ENCODE results near the gene MCHR1.
"Not testable (repeated sequence)": the region's sequence is repeated elsewhere in the genome, so short reads cannot be mapped to it uniquely, and the experiment has no call there.

MCHR1 gene

GRCh38 chr22:40679249-40679963 lies at the start of gene MCHR1:
Gene MCHR1, plus strand, starts transcription at chr22:40679484. Its CDS starts 169 bp downstream, at chr22:40679653.
- DNase-seq, result no peak

DNA sequence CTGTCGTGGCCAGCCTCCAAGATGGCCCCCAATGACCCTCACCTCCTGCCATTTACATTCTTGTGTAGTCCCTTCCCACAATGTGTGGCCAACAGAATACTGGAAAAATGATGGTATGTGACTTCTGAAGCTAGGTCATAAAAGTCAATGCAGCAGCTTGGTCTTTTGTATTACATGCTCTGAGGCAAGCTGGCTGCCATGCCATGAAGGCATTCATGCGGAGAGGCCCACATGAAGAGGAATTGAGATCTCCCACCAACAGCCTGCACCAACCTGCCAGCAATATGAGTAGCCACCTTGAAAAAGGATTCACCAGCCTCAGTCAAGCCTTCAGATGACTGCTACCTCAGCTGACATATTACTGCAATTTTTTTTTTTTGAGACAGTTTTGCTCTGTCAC lies 47.4 kb upstream of the MCHR1 start:
- DNase-seq, result no peak

DNA sequence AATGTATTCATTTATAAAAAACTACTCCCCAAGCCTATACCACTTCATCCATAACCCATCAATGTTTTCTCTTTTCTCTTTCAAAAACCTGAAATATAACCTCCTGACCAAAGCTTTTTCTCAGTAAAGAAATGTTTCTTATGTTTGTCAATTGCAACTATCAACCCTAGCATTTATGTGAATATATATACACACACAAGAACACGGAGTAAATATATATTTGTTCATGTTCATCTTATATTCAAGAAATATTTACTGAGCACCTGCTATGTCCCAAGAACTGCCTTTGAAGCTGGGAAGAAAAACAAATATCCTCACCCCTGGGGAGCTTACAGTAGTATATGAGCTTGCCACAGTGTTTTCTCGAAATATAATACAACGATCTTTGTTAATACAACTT lies 46.2 kb upstream of the MCHR1 start:
- DNase-seq, result no peak

GRCh38 chr22:40634119-40634903 lies 45.0 kb upstream of the MCHR1 start:
- no peak for DNase-seq

DNA sequence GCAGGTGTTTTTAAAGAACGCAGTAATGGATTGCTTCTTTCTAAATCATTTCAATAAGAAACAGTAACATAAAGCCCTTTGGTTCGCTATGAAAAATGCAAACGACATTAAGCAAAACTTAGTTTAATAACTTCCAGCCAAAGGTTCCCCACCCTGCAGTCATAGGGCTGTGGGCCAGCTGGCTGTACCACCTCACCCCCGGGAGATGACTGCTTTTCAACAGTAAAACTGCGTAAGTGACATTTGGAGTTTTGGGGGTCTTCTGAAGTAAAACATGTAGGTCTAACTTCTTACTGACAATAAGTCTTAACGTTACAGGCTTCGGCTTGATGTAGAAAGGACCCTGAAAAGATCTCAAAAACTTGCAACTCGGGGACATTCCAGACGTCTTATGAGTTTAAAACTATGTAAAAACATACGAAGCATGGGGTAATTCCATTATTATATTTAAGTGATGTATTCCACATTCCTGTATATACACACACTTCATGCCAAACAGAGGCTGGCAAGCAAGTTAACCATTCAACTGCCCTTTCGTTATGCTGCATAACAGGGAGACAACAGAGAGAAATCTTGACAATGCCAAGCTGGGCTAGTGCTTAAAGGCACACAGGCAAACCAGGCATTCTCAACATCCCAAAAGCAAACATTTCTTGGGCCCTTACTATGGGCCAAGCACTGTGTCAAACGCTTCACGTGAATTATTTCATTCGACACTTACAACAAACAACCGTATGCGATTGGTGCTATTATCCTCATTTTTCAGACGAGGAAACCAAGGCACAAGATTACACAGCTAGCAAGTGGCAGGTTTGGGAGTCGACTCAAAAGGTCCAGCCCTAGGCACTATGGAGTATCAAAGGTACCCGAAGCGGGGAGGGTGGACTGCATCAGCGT lies 44.0 kb upstream of the MCHR1 start:
- DNase-seq, result no peak

DNA sequence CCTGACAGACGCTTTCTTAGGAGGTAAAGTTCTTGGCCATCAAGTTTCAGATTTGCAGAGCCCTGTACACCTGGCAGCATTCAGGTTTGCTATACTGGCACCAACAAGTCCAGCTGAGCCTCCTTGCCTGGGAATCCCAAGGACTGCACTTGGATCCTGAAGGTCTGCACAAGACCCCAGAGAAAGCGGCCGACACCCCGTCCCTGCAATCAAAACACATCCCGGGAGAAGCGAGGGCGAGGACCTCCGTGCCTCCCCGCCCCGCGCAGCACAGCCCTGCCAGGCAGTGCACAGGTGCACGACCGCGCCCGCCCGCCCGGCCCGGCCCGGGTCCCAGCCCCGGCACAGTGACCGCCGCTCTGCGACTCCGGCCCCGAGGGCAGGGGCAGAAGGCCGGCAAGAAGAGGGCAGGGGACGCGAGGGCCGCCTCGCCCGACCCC lies 43.3 kb upstream of the MCHR1 start:
- DNase-seq, result peak; percentile 56

DNA sequence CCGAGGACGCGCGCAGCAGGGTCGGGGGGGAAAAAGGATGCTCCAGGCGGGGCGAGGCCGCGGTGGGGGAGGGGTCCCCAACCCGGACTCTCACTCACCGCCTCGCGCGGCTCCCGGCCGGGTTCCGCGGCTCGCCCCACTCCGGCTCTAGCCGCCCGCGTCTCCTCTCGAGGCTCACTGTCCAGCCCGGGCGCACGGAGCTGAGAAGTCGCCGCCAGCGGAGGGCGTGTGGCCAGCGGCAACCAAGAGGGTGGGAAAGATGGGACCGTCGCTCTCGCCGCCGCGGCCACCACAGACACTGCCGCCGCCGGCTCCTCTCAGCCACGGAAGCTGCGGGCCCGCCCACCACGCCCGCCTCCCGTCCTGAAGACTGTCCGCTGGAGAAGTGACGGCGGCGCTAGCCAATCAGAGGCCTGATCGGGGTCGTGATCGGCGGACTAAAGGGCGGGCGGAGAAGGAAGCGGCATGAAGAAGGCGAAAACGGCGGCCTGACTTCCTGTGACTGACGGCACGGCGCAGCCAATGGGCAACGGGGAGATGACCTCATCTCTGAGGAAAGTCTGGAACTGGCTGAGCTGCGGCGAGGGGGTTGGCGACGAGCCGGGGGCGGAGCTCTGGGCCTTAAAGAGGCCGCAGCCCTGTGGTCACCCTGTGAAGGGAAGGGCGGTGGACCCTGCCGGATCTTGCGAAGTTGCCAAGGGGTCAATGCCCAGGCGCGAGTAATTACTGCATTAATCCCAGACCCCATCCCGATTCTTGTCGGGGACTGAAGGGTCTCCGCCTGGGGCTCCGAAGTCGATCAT lies 42.7 kb upstream of the MCHR1 start, which contains the start of gene MRTFA:
Gene MRTFA (minus strand): TSS at position 340 of the 803 bp plus-strand sequence.
- DNase-seq, result peak; percentile 100

DNA sequence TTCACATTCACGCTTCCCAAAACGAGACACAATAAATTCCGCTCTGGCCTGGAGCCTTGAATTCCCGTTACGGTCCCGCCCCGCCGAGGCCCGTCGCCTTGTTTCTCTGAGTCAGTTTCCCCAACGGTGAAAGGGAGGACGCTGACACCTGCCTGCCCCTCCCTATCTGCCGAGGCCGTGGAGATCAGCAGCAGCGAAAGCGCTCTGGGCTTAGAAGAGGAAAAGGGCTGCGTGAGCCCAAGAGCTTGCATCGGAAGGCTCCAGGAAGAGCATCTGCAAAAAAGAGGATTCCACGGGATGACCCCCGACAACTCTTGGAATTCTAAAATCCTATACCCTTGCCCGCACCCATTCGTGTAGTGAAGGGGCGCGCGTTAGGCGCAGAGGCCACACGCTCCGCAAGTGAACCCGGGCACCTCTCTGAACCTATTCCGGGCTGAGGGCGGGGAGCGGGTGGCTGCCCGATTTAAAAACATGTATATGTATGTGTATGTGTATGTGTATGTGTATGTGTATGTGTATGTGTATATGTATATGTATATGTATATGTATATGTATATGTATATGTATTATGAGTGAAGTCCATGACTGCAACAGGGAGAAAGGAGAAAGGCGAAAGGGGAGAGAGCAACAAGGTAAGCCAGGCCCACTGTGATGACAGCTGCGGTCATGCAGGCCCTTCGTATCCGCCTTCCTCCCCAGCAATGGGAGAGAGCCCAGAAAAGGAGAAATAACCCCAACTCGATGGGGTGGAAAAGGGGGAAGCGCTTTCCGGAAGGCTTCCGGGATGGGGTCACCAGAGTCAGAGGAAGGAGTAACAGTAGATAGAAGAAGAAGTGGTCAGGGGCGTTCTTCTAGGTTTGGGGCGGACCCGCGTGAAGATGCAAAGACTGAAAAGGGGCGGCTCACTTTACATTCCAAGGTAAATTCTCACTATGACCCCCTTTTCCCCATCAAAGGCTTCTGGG lies 41.8 kb upstream of the MCHR1 start:
- DNase-seq, result peak; percentile 44

DNA sequence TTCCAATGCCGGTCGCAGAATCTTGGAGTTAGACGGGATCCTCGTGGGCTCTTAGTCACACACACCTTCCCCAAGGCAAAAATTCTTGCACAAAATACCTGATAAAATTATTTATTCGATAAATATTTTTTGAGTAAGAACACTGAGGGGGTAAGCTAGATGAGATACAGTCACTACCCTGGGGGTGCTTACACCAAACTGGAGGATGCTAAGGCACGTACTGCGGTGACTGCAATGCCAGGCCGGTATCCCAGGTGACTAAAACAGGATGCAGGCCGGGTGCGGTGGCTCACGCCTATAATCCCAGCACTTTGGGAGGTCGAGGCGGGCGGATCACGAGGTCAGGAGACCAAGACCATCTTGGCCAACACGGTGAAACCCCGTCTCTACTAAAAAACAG lies 41.0 kb upstream of the MCHR1 start:
- no peak for DNase-seq

- DNase-seq, result no peak
Observed at GRCh38 chr22:40641269-40641668, 38.0 kb upstream of the MCHR1 start.

DNA sequence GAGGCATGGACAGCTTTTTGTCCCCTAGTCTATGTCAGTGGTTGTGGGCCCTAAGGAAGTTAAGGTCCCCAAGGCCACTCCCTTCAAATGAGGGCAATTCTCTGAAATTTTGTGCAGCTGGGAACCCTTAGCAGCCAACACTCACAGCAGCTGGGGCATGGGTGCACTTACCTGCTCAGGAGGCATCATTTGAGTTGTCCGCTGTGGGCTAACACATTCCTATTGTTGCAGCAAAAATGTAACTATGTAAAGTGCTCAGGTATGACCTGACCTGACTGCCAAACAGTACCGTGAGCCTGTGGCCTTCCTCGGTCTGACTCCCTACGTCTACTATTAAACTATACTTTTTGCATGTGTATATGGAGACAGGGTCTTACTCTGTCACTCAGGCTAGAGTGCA lies 37.0 kb upstream of the MCHR1 start:
- DNase-seq, result no peak

DNA sequence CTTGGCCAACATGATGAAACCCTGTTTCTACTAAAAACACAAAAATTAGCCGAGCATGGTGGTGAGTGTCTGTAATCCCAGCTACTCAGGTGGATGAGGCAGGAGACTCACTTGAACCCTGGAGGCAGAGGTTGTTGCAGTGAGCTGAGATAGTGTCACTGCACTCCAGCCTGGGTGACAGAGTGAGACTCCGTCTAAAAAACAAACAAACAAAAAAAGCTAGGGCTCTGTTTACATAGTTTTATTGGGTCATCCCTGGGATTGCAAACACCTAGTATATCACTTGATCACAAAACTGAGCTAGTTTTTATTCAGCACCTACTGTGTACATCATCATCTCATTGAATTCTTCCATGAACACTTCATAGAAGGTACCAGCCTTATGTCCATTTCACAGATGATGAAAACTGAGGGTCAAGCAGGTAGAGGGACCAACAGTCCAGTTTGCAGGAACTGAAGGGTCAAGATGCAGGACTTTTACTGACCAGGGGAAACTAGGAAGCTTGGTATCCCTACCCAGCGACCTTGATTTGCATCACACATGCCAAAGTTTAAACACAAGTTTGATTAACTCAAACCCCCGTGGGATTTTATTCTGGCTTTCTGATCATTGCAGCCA lies 33.6 kb upstream of the MCHR1 start:
- no peak for DNase-seq

DNA sequence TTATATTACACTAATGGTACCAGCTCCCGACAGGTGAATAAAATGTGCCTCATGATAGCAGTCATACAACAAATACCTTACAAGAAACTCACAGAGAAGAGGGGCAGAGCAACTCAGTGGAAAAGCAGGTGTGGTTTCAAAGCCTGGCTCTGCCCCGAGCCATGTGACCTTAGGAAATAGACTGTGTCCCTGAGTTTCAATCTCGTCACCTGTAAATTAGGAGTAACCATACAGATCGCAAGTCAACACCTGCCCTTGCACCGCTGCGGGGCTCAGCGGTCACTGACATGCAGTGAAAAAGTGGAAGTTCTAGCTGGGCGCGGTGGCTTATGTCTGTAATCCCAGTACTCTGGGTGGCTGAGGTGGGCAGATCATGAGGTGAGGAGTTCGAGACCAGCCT lies 30.9 kb upstream of the MCHR1 start:
- no peak for DNase-seq

GRCh38 chr22:40651057-40651456 lies 28.2 kb upstream of the MCHR1 start:
- no peak for DNase-seq

DNA sequence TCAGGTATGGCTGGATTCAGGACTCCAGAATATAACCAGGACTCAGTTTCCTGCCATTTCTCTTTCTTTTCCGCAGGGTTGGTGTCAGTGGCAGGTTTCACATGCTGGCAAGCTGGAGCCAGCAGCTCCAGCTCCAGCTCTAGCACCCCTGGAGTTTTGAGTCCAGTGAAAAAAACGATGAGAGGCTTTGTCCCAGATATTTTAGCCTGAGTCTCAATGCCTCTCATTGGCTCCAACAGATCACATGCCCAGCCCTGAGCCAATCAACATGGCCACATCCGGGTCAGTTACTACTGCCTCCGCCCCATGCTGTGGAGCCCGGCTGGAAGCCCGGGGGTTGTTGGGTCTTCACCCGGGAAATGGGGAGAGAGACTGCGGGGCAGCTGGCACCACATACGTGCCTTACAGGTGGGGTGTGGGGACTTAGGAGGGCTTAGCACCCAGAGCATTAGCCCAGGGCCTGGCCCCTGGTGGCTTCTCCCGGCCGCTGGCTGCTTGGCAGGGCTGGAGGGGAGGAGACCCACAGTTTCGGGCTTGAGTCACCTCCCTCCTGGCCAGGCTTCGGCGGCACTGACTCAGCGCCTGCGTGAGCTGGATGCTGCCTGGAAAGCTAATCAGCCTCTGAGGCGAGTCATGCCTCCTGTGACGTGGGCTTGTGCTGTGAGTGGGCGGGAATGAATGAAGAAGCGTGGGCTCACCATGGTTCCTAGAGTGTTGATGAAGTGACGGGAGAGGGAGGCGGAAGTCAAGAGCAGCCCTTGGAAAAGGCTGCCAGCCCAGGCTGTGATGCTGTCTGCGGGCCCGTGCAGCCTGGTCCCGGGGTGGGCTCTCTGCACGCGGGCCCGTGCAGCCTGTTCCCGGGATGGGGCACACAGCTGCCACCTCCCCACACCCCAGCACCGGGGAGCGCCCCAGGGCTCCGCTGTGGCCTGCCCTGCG lies 27.5 kb upstream of the MCHR1 start:
- peak; percentile 93 for DNase-seq

- no peak for DNase-seq
Observed at GRCh38 chr22:40653361-40653760, 25.9 kb upstream of the MCHR1 start.

- DNase-seq, result no peak
Observed at GRCh38 chr22:40654522-40655167, 24.6 kb upstream of the MCHR1 start.

DNA sequence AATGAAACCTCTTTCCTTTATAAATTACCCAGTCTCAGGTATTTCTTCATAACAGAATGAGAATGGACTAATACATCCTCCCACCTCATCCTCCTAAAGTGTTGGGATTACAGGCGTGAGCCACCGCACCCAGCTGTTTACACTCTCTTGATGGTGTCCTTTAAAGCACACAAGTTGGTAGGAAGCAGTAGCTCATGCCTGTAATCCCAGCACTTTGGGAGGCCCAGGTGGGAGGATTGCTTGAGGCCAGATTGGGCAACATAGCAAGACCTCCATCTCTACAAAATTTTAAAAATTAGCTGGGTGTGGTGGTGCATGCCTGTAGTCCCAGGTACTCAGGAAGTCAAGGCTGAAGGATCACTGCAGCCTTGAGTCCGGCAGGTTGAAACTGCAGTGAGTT lies 23.3 kb upstream of the MCHR1 start:
- not testable (repeated sequence) for DNase-seq

- not testable (repeated sequence) for DNase-seq
Observed at GRCh38 chr22:40656651-40657050, 22.6 kb upstream of the MCHR1 start.

All from RPMI8226 (cell line).